Nephron progenitor cell (in vitro differentiated cells): ENCODE results near the gene SBF2.

Experiments used
- DNase-seq: peaks from one replicate; pipeline ENCODE4 v3.0.0; 2021
- H3K27ac Mint-ChIP-seq: 2 replicates; pipeline ENCODE4 v1.8.0; 2021; ENCODE audit warnings: mild to moderate bottlenecking, moderate library complexity, mixed read lengths
- H3K27me3 Mint-ChIP-seq: 2 replicates; pipeline ENCODE4 v1.8.0; 2021; ENCODE audit warnings: mild to moderate bottlenecking, low read depth, mixed read lengths; ENCODE audit not compliant: poor library complexity
- H3K36me3 Mint-ChIP-seq: 2 replicates; pipeline ENCODE4 v1.8.0; 2021; ENCODE audit warnings: low read depth, mixed read lengths
- H3K4me1 Mint-ChIP-seq: 2 replicates; pipeline ENCODE4 v1.8.0; 2021; ENCODE audit warnings: mixed read lengths
- H3K4me3 Mint-ChIP-seq: 2 replicates; pipeline ENCODE4 v1.8.0; 2021; ENCODE audit warnings: mild to moderate bottlenecking, moderate library complexity, mixed read lengths
- H3K9me3 Mint-ChIP-seq: 2 replicates; pipeline ENCODE4 v1.8.0; 2021; ENCODE audit warnings: mild to moderate bottlenecking, moderate library complexity, mixed read lengths
- CTCF ChIP-seq: fragments of 200-600 bp; sonication (generic); IDR thresholded peaks from 2 replicates; pipeline ENCODE4 v1.5.0; 2021; ENCODE audit warnings: antibody characterized with exemption

Gene SBF2

GRCh38 chr11:10293423-10294289 lies at the start of gene SBF2:
Gene SBF2, minus strand, starts transcription at chr11:10294219. Its CDS starts 150 bp downstream, at chr11:10294069.
- peak within 1 kb of the TSS; percentile 87 for H3K4me3 Mint-ChIP-seq
- peaks cover 31% of the 10 kb centered on the region for H3K27me3 Mint-ChIP-seq
- DNase-seq: peak; percentile 93
- no peaks in the 10 kb centered on the region for H3K9me3 Mint-ChIP-seq
- H3K4me1 Mint-ChIP-seq: peaks cover 42% of the 10 kb centered on the region
- no peak for TF ChIP-seq CTCF
- peaks cover 21% of the 10 kb centered on the region for H3K36me3 Mint-ChIP-seq
- H3K27ac Mint-ChIP-seq: peak within 1 kb of the TSS; percentile 82

DNA sequence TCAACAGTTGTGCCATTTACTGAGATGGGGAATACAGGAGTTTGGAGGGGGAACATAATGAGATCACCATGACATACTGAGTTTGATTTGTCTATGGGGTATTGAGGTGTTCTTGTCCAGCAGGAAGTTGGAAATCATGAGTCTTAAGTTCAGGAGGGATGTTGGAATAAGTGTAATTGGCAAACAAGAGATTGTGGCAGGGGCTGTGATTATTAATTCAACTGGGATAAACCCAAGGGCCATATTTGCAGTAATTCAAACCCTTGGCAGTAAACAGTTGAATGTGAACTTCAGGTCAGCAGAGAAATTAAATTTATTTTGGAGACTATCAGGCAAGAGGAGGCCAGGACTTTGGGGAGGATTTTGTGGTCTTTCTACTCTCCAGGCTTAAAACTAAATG lies 44.3 kb upstream of the SBF2 start:
- Mint-ChIP-seq H3K4me3 (no peak overlapping the region), H3K27me3 (peaks cover 11% of the 10 kb centered on the region), H3K36me3 (no peaks in the 10 kb centered on the region), H3K4me1 (no peaks in the 10 kb centered on the region), H3K9me3 (peaks cover 9% of the 10 kb centered on the region), H3K27ac (no peak overlapping the region)
- TF ChIP-seq CTCF: no peak
- no peak for DNase-seq

DNA sequence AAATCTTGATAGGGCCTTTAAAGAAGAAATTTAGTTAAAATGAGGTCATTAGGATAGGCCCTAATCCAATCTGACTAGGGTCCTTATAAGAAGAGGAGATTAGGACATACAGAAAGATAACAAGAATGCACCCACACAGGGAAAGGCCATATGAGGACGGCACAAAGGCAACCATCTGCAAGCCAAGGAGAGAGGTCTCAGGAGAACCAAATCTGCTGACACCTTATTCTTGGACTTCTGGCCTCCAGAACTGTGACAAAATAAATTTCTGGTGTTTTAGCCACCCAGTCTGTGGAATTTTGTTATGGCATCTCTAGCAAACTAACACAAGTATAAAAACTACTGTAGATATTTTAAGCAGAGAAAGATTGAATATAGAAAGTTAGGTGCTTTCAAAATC lies 39.5 kb upstream of the SBF2 start:
- Mint-ChIP-seq H3K36me3 (no peaks in the 10 kb centered on the region), H3K27ac (no peak overlapping the region), H3K4me3 (no peak overlapping the region), H3K4me1 (no peaks in the 10 kb centered on the region), H3K27me3 (peaks cover 3% of the 10 kb centered on the region), H3K9me3 (peaks cover 9% of the 10 kb centered on the region)
- TF ChIP-seq CTCF: no peak
- no peak for DNase-seq

- H3K27ac Mint-ChIP-seq: no peak overlapping the region
Measured at GRCh38 chr11:10331548-10332289, 37.7 kb upstream of the SBF2 start.

DNA sequence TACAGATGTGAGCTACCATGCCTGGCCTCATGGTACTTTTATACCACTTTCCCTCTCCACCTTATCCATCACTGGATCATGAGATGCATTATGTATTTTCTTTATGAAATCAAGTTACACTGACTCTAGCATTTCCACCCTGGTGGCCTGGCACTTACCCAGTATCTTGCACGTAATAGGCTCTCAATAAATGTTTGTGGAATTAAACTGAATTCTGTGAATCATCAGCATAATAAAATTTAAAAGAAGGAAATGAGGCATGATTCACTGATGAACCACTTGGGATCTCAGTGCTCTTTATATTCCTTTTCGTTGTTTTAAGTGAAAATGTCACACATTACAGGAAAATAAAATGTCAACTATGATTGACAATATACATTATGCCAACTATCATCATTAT lies 35.9 kb upstream of the SBF2 start:
- TF ChIP-seq CTCF: no peak
- Mint-ChIP-seq H3K9me3 (peaks cover 5% of the 10 kb centered on the region), H3K27me3 (peaks cover 3% of the 10 kb centered on the region), H3K4me3 (no peak overlapping the region), H3K4me1 (no peaks in the 10 kb centered on the region), H3K36me3 (no peaks in the 10 kb centered on the region), H3K27ac (no peak overlapping the region)
- no peak for DNase-seq

More at GRCh38 chr11:10331548-10332289, 37.7 kb upstream of the SBF2 start:
- no peak for TF ChIP-seq CTCF
- Mint-ChIP-seq H3K9me3 (peaks cover 5% of the 10 kb centered on the region), H3K4me1 (no peaks in the 10 kb centered on the region), H3K27me3 (peaks cover 3% of the 10 kb centered on the region), H3K36me3 (no peaks in the 10 kb centered on the region), H3K4me3 (no peak overlapping the region)
- no peak for DNase-seq
